ENCODE data around the gene NELFCD. TPM values are rescaled to one million over a fixed set of nuclear protein-coding genes. Genes with fewer than 3 reads are reported as not detected.
A peak's percentile ranks its signal among the peaks of the same experiment; 100 is the strongest.
"Not testable (repeated sequence)": the region's sequence is repeated elsewhere in the genome, so short reads cannot be mapped to it uniquely, and the experiment has no call there.

NELFCD gene
- polyA plus RNA-seq, 1 donor from 2014 or later: 88.7 TPM

DNA sequence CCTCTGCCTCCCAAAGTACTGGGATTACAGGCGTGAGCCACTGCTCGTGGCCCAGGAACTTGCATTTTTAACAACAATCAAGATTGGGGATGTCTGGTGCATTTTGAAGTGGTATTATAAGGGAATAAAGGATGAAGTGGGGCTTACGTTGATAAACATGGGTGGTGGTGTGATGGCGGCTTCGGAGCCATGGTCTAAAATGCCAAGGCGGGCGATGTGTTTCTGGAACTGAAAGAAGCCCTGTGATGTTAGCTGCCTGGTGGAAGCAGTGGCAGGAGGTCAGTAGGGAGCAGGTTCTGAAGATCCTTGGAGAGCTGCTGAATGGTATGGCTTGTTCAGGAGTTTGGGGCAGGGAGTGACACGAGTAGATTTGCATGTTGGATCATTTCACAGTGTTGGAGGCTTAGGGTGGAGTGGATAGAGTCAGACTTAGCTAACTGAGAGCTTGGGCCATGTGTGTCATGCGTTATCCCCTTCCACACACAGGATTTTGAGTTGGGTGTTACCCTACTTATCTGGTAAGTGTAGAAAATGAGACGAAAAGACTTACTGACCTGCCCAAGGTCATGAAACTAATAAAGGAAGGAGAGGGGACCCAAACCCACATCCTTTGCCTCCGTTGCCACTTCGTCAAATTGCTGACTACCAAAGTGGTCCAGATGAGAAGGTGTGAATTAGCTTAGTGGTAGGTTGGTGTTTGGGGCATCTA, 1.5 kb downstream of the NELFCD start:
- no peaks in the 10 kb centered on the region for H3K36me3 ChIP-seq (ENCODE audit: insufficient read depth, low read length)
- H3K9me3 ChIP-seq (ENCODE audit: low read length): no peaks in the 10 kb centered on the region
- peak overlapping the region; percentile 86 for H3K4me2 ChIP-seq (ENCODE audit: low read length)
- no peaks in the 10 kb centered on the region for H3K27me3 ChIP-seq (ENCODE audit: insufficient read depth, low read depth, low read length)
- no peak overlapping the region for H3K9ac ChIP-seq (ENCODE audit: low read length)
- H3K79me2 ChIP-seq (replicated peaks; ENCODE audit: insufficient read depth, low read length): peaks cover 25% of the 10 kb centered on the region
- no peak overlapping the region for H3K27ac ChIP-seq (ENCODE audit: low read length)
- H3F3A ChIP-seq (ENCODE audit: insufficient read depth, low read length, poor library complexity, severe bottlenecking): no peaks in the 10 kb centered on the region
- no peaks in the 10 kb centered on the region for H4K20me1 ChIP-seq (ENCODE audit: insufficient read depth)
- TF ChIP-seq TAF1 (IDR thresholded peaks at IDR 0.05; ENCODE audit: low read depth): no peak
- TF ChIP-seq, protein P1, sequence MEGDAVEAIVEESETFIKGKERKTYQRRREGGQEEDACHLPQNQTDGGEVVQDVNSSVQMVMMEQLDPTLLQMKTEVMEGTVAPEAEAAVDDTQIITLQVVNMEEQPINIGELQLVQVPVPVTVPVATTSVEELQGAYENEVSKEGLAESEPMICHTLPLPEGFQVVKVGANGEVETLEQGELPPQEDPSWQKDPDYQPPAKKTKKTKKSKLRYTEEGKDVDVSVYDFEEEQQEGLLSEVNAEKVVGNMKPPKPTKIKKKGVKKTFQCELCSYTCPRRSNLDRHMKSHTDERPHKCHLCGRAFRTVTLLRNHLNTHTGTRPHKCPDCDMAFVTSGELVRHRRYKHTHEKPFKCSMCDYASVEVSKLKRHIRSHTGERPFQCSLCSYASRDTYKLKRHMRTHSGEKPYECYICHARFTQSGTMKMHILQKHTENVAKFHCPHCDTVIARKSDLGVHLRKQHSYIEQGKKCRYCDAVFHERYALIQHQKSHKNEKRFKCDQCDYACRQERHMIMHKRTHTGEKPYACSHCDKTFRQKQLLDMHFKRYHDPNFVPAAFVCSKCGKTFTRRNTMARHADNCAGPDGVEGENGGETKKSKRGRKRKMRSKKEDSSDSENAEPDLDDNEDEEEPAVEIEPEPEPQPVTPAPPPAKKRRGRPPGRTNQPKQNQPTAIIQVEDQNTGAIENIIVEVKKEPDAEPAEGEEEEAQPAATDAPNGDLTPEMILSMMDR (IDR thresholded peaks at IDR 0.05; ENCODE audit: poor library complexity, severe bottlenecking): no peak
- TF ChIP-seq SMC3 (conservative IDR thresholded peaks at IDR 0.05; ENCODE audit: poor library complexity): no peak
- no peak for TF ChIP-seq RAD21 (conservative IDR thresholded peaks at IDR 0.05)
- no peak for TF ChIP-seq MXI1 (conservative IDR thresholded peaks at IDR 0.05; ENCODE audit: poor library complexity, severe bottlenecking)
- no peak for TF ChIP-seq EP300 (conservative IDR thresholded peaks at IDR 0.05; ENCODE audit: poor library complexity, severe bottlenecking)
- no peak for TF ChIP-seq EZH2 (IDR thresholded peaks at IDR 0.05; ENCODE audit: borderline replicate concordance, insufficient read depth, low read length, poor library complexity, severe bottlenecking)
- TF ChIP-seq POLR2AphosphoS5 (IDR thresholded peaks at IDR 0.05): no peak
- peak overlapping the region; percentile 81 for H3K4me3 ChIP-seq (ENCODE audit: low read length)
- H3K9me2 ChIP-seq (ENCODE audit: insufficient read depth, low read length): no peaks in the 10 kb centered on the region
- no peak overlapping the region for H2AFZ ChIP-seq (ENCODE audit: low read depth, low read length)

DNA sequence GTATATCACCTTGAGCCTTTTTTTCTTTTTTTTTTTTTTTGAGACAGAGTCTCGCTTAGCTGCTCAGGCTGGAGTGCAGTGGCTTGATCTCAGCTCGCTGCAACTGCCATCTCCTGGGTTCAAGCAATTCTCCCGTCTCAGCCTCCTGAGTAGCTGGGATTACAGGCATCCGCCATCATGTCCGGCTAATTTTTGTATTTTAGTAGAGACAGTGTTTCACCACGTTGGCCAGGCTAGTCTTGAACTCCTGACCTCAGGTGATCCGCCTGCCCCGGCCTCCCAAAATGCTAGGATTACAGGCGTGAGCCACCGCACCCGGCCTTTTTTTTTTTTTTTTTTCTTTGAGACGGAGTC, 2.0 kb downstream of the NELFCD start:
- H3K27me3 ChIP-seq (ENCODE audit: insufficient read depth, low read depth, low read length); H2AFZ ChIP-seq (ENCODE audit: low read depth, low read length); H3K9me3 ChIP-seq (ENCODE audit: low read length); H3K9me2 ChIP-seq (ENCODE audit: insufficient read depth, low read length); H3F3A ChIP-seq (ENCODE audit: insufficient read depth, low read length, poor library complexity, severe bottlenecking); H4K20me1 ChIP-seq (ENCODE audit: insufficient read depth); H3K27ac ChIP-seq (ENCODE audit: low read length); H3K36me3 ChIP-seq (ENCODE audit: insufficient read depth, low read length); H3K9ac ChIP-seq (ENCODE audit: low read length); H3K4me2 ChIP-seq (ENCODE audit: low read length): not testable (repeated sequence)
- Histone ChIP-seq H3K4me3 (ENCODE audit: low read length) (peak overlapping the region; percentile 81), H3K79me2 (replicated peaks; ENCODE audit: insufficient read depth, low read length) (peaks cover 25% of the 10 kb centered on the region)

DNA sequence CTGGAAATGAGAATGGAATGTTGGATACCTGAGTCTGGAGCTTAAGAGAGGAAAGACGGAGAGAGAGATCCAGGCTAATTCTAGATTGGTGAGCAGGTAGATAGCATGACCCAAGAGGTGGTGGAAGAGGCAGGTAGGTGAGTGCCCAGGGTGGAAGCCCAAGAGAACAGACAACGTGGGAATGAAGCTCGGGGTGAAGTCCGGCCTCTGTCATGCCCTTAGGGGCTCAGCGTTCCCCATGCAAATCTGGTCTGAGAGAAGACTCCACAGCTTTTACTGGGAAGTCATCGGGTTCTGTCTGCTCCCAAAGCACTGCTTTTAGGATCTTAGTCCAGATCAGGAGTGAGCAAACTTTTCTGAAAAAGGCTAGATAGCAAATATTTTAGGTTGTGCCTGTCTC, 3.6 kb downstream of the NELFCD start:
- H3K79me2 ChIP-seq (replicated peaks; ENCODE audit: insufficient read depth, low read length): peaks cover 25% of the 10 kb centered on the region
- H3K9ac ChIP-seq (ENCODE audit: low read length): no peak overlapping the region
- TF ChIP-seq RAD21 (conservative IDR thresholded peaks at IDR 0.05): no peak
- TF ChIP-seq SMC3 (conservative IDR thresholded peaks at IDR 0.05; ENCODE audit: poor library complexity): no peak
- no peak for TF ChIP-seq EP300 (conservative IDR thresholded peaks at IDR 0.05; ENCODE audit: poor library complexity, severe bottlenecking)
- TF ChIP-seq MXI1 (conservative IDR thresholded peaks at IDR 0.05; ENCODE audit: poor library complexity, severe bottlenecking): no peak
- TF ChIP-seq EZH2 (IDR thresholded peaks at IDR 0.05; ENCODE audit: borderline replicate concordance, insufficient read depth, low read length, poor library complexity, severe bottlenecking): no peak
- TF ChIP-seq, protein P2, sequence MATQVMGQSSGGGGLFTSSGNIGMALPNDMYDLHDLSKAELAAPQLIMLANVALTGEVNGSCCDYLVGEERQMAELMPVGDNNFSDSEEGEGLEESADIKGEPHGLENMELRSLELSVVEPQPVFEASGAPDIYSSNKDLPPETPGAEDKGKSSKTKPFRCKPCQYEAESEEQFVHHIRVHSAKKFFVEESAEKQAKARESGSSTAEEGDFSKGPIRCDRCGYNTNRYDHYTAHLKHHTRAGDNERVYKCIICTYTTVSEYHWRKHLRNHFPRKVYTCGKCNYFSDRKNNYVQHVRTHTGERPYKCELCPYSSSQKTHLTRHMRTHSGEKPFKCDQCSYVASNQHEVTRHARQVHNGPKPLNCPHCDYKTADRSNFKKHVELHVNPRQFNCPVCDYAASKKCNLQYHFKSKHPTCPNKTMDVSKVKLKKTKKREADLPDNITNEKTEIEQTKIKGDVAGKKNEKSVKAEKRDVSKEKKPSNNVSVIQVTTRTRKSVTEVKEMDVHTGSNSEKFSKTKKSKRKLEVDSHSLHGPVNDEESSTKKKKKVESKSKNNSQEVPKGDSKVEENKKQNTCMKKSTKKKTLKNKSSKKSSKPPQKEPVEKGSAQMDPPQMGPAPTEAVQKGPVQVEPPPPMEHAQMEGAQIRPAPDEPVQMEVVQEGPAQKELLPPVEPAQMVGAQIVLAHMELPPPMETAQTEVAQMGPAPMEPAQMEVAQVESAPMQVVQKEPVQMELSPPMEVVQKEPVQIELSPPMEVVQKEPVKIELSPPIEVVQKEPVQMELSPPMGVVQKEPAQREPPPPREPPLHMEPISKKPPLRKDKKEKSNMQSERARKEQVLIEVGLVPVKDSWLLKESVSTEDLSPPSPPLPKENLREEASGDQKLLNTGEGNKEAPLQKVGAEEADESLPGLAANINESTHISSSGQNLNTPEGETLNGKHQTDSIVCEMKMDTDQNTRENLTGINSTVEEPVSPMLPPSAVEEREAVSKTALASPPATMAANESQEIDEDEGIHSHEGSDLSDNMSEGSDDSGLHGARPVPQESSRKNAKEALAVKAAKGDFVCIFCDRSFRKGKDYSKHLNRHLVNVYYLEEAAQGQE (IDR thresholded peaks at IDR 0.05; ENCODE audit: borderline replicate concordance): no peak
- TF ChIP-seq POLR2AphosphoS5 (IDR thresholded peaks at IDR 0.05): no peak
- TF ChIP-seq, protein P1 (IDR thresholded peaks at IDR 0.05; ENCODE audit: poor library complexity, severe bottlenecking): no peak
- TF ChIP-seq TAF1 (IDR thresholded peaks at IDR 0.05; ENCODE audit: low read depth): no peak
- H3K27ac ChIP-seq (ENCODE audit: low read length): no peak overlapping the region
- H2AFZ ChIP-seq (ENCODE audit: low read depth, low read length): no peak overlapping the region
- no peaks in the 10 kb centered on the region for H3K27me3 ChIP-seq (ENCODE audit: insufficient read depth, low read depth, low read length)
- no peaks in the 10 kb centered on the region for H3K36me3 ChIP-seq (ENCODE audit: insufficient read depth, low read length)
- no peaks in the 10 kb centered on the region for H3F3A ChIP-seq (ENCODE audit: insufficient read depth, low read length, poor library complexity, severe bottlenecking)
- H3K9me3 ChIP-seq (ENCODE audit: low read length): no peaks in the 10 kb centered on the region
- H4K20me1 ChIP-seq (ENCODE audit: insufficient read depth): no peaks in the 10 kb centered on the region
- no peak overlapping the region for H3K4me2 ChIP-seq (ENCODE audit: low read length)
- no peak overlapping the region for H3K4me3 ChIP-seq (ENCODE audit: low read length)
- no peaks in the 10 kb centered on the region for H3K9me2 ChIP-seq (ENCODE audit: insufficient read depth, low read length)
